Keratinocyte (primary cell): ENCODE data around the gene REX1BD. TPM values are rescaled to one million over a fixed set of nuclear protein-coding genes. Genes with fewer than 3 reads are reported as not detected.

Experiments used
- DNase-seq: peaks from one replicate; pipeline ENCODE4 v3.0.0-alpha.2; 2011; ENCODE audit warnings: low read depth, missing footprints, low spot score
- FAIRE-seq: peaks from 2 replicates; lab custom pipeline; 2011; peaks lifted over from hg19 to GRCh38; lab: Jason Lieb, UNC
- H2AFZ ChIP-seq: 2 replicates; pipeline ENCODE4 v1.6.0; 2012; ENCODE audit warnings: low read length, control low read depth, inconsistent platforms; ENCODE audit not compliant: control insufficient read depth
- H3K27ac ChIP-seq: 2 replicates; pipeline ENCODE4 v1.5.1; 2011; ENCODE audit warnings: low read length; ENCODE audit not compliant: control insufficient read depth, insufficient read depth
- H3K27me3 ChIP-seq: 3 replicates; pipeline ENCODE4 v1.6.0; 2011; ENCODE audit warnings: low read length; ENCODE audit not compliant: control insufficient read depth, insufficient read depth; ENCODE audit errors: extremely low read depth
- H3K36me3 ChIP-seq, 2 experiments: 2 replicates in 1 of 2; 3 replicates in 1 of 2; pipeline ENCODE4 v1.5.1; 2011; ENCODE audit warnings: low read length in 2 of 2, mild to moderate bottlenecking in 1 of 2; ENCODE audit not compliant: control insufficient read depth in 2 of 2, insufficient read depth in 2 of 2; ENCODE audit errors: extremely low read depth in 1 of 2
- H3K4me1 ChIP-seq: 3 replicates; pipeline ENCODE4 v1.5.1; 2011; ENCODE audit warnings: low read length; ENCODE audit not compliant: control insufficient read depth, insufficient read depth; ENCODE audit errors: extremely low read depth
- H3K4me2 ChIP-seq: 3 replicates; pipeline ENCODE4 v1.6.0; 2011; ENCODE audit warnings: low read depth, low read length; ENCODE audit not compliant: control insufficient read depth, insufficient read depth; ENCODE audit errors: extremely low read depth
- H3K4me3 ChIP-seq, 3 experiments: fragments of 200-600 bp in 1 of 3; sonication (generic) in 1 of 3; 2 replicates in 2 of 3; 3 replicates in 1 of 3; pipeline ENCODE4 v1.5.1; 2011 to 2016; ENCODE audit warnings: low read length in 3 of 3, mild to moderate bottlenecking in 3 of 3, control low read depth in 2 of 3, inconsistent platforms in 1 of 3, low read depth in 1 of 3, mixed read lengths in 1 of 3, mixed run types in 1 of 3, moderate library complexity in 1 of 3; ENCODE audit not compliant: control insufficient read depth in 2 of 3, insufficient read depth in 2 of 3; ENCODE audit errors: extremely low read depth in 1 of 3
- H3K79me2 ChIP-seq: 2 replicates; pipeline ENCODE4 v1.6.0; 2012; ENCODE audit warnings: low read length; ENCODE audit not compliant: control insufficient read depth, insufficient read depth
- H3K9ac ChIP-seq: 3 replicates; pipeline ENCODE4 v1.6.0; 2011; ENCODE audit warnings: low read length; ENCODE audit not compliant: control insufficient read depth, insufficient read depth; ENCODE audit errors: extremely low read depth
- H3K9me1 ChIP-seq: 3 replicates; pipeline ENCODE4 v1.6.0; 2011; ENCODE audit warnings: low read length; ENCODE audit not compliant: control insufficient read depth, insufficient read depth; ENCODE audit errors: extremely low read depth
- H3K9me3 ChIP-seq: 2 replicates; pipeline ENCODE4 v1.5.1; 2012; ENCODE audit warnings: low read depth, low read length; ENCODE audit not compliant: control insufficient read depth
- H4K20me1 ChIP-seq: 3 replicates; pipeline ENCODE4 v1.6.0; 2011; ENCODE audit warnings: low read length; ENCODE audit not compliant: control insufficient read depth, insufficient read depth; ENCODE audit errors: extremely low read depth
- CTCF ChIP-seq, 3 experiments: IDR thresholded peaks in 1 of 3; conservative IDR thresholded peaks in 1 of 3; optimal IDR thresholded peaks in 1 of 3; 2 replicates in 2 of 3; 3 replicates in 1 of 3; pipeline versions ENCODE3 to v1.5.1; 2011; ENCODE audit warnings: low read length in 3 of 3, mild to moderate bottlenecking in 3 of 3, moderate library complexity in 2 of 3, control low read depth in 1 of 3, inconsistent platforms in 1 of 3; ENCODE audit not compliant: insufficient read depth in 2 of 3; ENCODE audit errors: extremely low read depth in 1 of 3
- EZH2 ChIP-seq: IDR thresholded peaks from one replicate; pipeline ENCODE4 v1.6.1; 2012; ENCODE audit warnings: inconsistent platforms, mild to moderate bottlenecking, low read length, moderate library complexity
- dilution Hi-C: fragments of 300-500 bp; cut with MboI; formaldehyde crosslinking; loops from one replicate; pipeline ENCODE4 v1.7.0; 2020; ENCODE audit warnings: low sequenced_read_pairs; ENCODE audit not compliant: extremely low pct_ligation_motif_present
- polyA plus RNA-seq, 5 experiments: library from polyadenylated mRNA; depleted of rRNA in 3 of 5; stranded (reverse) in 3 of 5; stranded (forward) in 1 of 5; unstranded in 1 of 5; fragments of >200 nt; gene quantifications; 1 replicate in 1 of 5; 2 replicates in 3 of 5; 3 replicates in 1 of 5; pipeline versions ENCODE4 v1.2.1 to v1.2.3, GENCODE V29; 2011 to 2012; ENCODE audit warnings: missing spikeins in 2 of 5, low read depth in 1 of 5, low replicate concordance in 1 of 5

Gene REX1BD
- polyA plus RNA-seq, 1 donor (not counting 4 experiments of a cell fraction or from before 2014, with no cell fraction given), result 31.9 TPM

- DNase-seq (no peak), FAIRE-seq (no peak)
- H3K9ac ChIP-seq, result no peak overlapping the region
- TF ChIP-seq EZH2, result no peak
- TF ChIP-seq CTCF (optimal IDR thresholded peaks at IDR 0.05 in 1 of 3, IDR thresholded peaks at IDR 0.05 in 1 of 3, conservative IDR thresholded peaks at IDR 0.05 in 1 of 3; ENCODE audit: extremely low read depth in 1 of 3, insufficient read depth in 2 of 3, low read length in 3 of 3), result no peak
- H2AFZ ChIP-seq, result no peak overlapping the region
- H3K36me3 ChIP-seq, result peaks cover 37 to 40% of the 10 kb centered on the region in 2 experiments
- dilution Hi-C loops, result no loop called here
- no peak overlapping the region for H3K4me3 ChIP-seq
- peaks cover 3% of the 10 kb centered on the region for H3K79me2 ChIP-seq
- no peak overlapping the region for H3K4me2 ChIP-seq
- H3K4me1 ChIP-seq, result no peaks in the 10 kb centered on the region
- no peaks in the 10 kb centered on the region for H3K27me3 ChIP-seq
- H4K20me1 ChIP-seq, result no peaks in the 10 kb centered on the region
- no peaks in the 10 kb centered on the region for H3K9me1 ChIP-seq
- no peak overlapping the region for H3K27ac ChIP-seq
- H3K9me3 ChIP-seq, result no peaks in the 10 kb centered on the region
Observed at GRCh38 chr19:18566953-18567352, 21.6 kb upstream of the REX1BD start.

GRCh38 chr19:18568367-18568766 is 20.2 kb upstream of the REX1BD start:
- FAIRE-seq (no peak), DNase-seq (no peak)
- TF ChIP-seq EZH2 (no peak), CTCF (optimal IDR thresholded peaks at IDR 0.05 in 1 of 3, IDR thresholded peaks at IDR 0.05 in 1 of 3, conservative IDR thresholded peaks at IDR 0.05 in 1 of 3; ENCODE audit: extremely low read depth in 1 of 3, insufficient read depth in 2 of 3, low read length in 3 of 3) (no peak)
- dilution Hi-C loops, result no loop called here
- Histone ChIP-seq H3K27me3 (no peaks in the 10 kb centered on the region), H4K20me1 (peaks cover 9% of the 10 kb centered on the region), H3K9ac (no peak overlapping the region), H3K27ac (no peak overlapping the region), H3K4me1 (peaks cover 9% of the 10 kb centered on the region), H2AFZ (no peak overlapping the region), H3K4me3 (no peak overlapping the region), H3K79me2 (peaks cover 17% of the 10 kb centered on the region), H3K9me1 (peaks cover 2% of the 10 kb centered on the region), H3K9me3 (no peaks in the 10 kb centered on the region), H3K4me2 (no peak overlapping the region), H3K36me3 (peaks cover 36 to 37% of the 10 kb centered on the region in 2 experiments)
